ENCODE results near the gene TRANK1.

DNA sequence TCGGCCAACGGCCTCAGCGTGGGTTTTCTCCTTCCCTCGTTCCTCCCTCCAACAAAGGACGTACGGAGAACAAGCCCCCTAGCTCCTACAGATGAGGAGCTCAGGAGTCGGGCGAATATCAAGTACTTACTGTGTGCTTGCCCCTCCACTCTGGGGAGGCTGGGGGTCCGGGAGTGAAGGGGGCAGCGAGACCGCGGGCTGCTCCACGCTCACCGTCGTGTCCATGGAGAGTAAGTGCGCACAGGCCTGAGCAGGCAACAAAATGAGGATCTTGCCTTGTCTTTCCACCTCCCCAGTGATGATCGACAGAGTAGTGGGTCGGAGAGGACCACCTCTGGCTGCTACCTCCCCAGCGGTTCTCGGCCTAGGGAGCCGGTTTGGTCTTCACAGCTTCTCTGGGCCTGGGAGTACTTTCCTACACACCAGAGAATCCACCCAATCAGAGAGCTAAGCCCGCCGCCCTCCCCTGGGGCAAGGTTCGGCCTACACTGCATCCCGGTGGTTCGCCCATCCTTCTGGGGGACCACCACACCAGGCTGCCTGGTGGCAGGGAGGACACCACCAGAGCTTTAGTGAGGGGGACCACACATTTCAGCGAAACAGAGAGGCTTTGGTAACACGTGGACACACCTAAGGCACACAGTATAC, 603 bp upstream of the TRANK1 start:
- TF ChIP-seq, protein P1, sequence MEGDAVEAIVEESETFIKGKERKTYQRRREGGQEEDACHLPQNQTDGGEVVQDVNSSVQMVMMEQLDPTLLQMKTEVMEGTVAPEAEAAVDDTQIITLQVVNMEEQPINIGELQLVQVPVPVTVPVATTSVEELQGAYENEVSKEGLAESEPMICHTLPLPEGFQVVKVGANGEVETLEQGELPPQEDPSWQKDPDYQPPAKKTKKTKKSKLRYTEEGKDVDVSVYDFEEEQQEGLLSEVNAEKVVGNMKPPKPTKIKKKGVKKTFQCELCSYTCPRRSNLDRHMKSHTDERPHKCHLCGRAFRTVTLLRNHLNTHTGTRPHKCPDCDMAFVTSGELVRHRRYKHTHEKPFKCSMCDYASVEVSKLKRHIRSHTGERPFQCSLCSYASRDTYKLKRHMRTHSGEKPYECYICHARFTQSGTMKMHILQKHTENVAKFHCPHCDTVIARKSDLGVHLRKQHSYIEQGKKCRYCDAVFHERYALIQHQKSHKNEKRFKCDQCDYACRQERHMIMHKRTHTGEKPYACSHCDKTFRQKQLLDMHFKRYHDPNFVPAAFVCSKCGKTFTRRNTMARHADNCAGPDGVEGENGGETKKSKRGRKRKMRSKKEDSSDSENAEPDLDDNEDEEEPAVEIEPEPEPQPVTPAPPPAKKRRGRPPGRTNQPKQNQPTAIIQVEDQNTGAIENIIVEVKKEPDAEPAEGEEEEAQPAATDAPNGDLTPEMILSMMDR (conservative IDR thresholded peaks at IDR 0.05; ENCODE audit: low read depth, low read length), result no peak
- no peak for TF ChIP-seq EZH2 (IDR thresholded peaks at IDR 0.05; ENCODE audit: low read length, unreplicated experiment)
